ENCODE measurements around the gene KRTAP5-2.

DNA sequence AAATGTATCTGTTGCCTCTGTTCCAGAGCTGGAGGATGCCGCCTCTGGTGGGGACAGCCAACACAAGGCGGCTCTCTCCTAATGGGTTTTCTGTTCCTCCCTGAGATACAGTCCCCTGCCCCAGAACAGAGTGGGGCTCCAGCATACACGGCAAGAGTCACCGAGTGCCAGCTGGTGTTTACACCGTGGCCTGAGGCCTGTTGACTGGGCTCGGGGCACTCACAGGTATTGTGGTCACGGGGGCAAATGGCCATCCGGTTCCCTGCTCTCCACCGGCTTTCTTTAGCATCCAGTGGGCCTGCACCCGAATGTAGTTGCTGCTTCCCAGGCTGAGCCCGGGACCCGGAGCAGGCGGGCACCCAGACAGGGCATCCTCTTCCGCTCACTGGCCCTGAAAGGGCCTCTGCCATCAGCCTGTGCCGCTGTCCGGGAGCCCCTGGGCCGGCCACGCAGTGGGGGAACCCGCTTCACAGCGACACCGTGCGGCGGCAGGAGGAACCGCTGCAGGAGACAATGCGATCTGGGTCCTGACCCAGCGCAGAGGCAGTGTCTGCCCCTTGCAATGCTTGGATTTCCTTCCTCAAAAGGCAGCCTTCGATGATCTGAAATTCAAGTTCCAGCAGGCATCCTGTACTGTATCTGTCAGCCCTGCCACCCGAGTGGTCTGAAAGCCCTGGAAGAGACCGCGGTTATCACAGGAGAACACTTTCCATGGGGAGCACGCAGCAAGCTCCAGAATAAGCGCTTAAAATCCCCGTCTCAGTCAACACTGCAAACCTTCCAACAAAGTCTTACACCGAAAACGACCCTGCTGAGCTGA, 30.6 kb upstream of the KRTAP5-2 start:
- TF ChIP-seq POLR2AphosphoS5 (IDR thresholded peaks at IDR 0.05; ENCODE audit: borderline replicate concordance, low read depth, low read length) = no peak
- no peak for TF ChIP-seq EZH2 (IDR thresholded peaks at IDR 0.05)
